HG03064 (cell line): ENCODE results near the gene ARHGAP42.
"Not testable (repeated sequence)": the region's sequence is repeated elsewhere in the genome, so short reads cannot be mapped to it uniquely, and the experiment has no call there.

Experiments used
- ATAC-seq: cut with Tn5 transposase; IDR thresholded peaks from one replicate; pipeline ENCODE4 v1.9.1; 2021; ENCODE audit warnings: low read depth; ENCODE audit not compliant: unreplicated experiment

Gene ARHGAP42

DNA sequence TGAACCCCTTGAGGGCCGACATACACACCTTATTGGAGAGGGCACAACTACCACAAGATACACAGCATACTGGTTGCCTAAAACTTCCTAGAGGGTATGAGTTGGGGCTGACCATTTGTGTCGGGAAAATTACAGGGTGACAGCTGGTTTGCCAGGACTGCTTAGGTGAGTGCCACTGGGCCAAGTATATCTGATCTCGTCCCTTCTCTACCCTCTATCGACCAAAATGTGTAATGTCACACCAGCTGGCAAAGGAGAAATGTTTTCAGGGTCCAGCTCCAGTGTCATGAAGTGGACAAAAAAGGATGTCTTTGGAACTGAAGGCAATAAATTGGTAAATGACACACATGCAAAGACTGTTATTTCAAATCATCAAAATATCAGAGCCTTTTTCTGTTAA lies 316.4 kb downstream of the ARHGAP42 start:
- ATAC-seq, result no peak

DNA sequence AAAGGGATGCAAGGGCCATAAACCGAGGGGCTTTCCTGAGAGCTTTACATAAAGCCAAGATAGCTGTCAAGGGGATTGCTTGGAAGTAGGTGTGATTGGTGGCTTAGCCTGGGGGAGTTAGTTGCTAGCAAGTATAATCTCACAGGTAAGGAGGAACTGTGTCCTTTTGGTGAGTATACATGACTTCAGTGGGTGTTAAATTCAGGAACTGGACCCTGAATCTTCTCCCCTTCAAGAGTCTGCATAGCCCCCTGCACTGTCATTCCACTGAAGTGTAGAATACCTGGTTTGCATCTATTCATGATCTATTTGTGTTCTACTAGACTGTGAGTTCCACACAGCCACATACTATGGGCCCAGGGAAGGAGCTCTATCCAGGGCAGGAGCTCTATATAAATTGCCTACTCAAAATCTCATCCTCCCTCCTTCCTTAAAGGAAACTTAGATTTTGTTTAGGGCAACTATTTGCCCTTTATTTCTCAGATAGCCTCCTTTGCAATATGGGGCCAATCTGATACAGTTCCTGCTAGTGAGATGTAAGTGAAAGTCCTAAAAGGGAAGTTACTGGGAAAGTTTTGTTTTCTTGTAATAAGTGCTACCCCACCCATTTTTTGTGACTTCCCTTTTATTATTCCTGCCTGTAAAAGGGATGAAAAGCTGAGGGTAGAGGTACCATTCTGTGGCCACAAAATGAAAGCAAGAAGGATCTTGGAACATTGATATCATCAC lies 322.0 kb downstream of the ARHGAP42 start:
- ATAC-seq, result no peak

DNA sequence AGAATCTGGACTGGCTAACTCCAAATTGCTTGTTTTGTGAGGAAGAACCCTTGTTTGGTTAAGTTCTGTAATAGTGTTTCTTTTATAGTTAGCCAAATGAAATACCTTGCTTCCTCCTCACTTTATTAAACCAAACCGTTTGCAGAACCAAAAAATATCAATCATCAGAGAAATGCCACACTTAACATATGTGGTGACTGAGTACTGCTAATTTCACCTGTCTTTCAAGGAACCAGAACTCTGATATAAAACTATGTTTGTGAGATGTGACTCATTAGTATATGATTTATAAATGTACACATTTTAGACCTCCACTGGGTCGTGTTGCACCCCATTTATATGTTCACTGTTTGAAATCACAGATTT lies 322.6 kb downstream of the ARHGAP42 start:
- ATAC-seq, result no peak

DNA sequence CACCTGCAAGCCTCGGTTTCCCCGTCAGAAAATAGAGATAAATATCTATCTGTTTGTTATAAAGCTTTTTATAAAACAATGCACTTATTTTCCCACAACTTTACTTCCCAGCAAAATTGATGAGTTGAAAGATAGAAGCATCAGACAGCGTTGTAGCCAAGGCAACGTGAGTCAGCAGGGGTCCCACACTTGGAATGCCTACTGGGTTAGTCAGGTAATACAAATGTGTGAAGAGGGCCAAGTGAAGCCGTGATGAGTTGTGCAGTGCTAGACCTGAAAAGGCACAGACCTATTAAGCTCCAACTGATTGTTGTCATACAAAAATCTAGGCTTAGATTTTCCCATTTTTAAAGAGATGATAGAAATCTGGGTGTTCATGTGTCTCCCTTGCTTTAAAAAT lies 323.8 kb downstream of the ARHGAP42 start:
- ATAC-seq, result no peak

DNA sequence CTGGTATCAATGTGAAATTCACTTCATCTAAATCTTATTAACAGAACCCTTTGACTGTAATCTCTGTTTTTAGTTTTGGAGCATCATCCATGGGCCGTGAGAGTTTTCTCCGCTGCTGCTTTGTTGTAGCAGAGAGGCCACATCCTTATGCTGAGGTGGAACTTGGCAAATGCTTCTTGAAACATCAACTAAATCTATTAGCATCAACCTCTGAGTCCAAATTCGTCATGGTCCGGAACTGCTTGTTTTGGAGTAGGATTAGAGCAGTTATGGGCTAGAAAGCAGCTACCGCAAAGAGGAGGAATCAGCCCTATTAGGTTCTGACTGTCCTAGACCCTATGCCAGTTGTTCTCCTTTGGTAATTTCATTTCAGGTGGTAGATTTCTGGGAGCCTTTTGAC lies 324.8 kb downstream of the ARHGAP42 start:
- ATAC-seq, result no peak

DNA sequence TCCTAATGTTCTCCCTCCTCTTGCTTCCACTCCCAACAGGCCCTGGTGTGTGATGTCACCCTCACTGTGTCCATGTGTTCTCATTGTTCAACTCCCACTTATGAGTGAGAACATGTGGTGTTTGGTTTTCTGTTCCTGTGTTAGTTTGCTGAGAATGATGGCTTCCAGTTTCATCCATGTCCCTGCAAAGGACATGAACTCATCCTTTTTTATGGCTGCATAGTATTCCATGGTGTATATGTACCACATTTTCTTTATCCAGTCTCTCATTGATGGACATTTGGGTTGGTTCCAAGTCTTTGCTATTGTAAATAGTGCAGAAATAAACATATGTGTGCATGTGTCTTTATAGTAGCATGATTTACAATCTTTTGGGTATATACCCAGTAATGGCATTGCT lies 326.6 kb downstream of the ARHGAP42 start:
- ATAC-seq, result not testable (repeated sequence)

DNA sequence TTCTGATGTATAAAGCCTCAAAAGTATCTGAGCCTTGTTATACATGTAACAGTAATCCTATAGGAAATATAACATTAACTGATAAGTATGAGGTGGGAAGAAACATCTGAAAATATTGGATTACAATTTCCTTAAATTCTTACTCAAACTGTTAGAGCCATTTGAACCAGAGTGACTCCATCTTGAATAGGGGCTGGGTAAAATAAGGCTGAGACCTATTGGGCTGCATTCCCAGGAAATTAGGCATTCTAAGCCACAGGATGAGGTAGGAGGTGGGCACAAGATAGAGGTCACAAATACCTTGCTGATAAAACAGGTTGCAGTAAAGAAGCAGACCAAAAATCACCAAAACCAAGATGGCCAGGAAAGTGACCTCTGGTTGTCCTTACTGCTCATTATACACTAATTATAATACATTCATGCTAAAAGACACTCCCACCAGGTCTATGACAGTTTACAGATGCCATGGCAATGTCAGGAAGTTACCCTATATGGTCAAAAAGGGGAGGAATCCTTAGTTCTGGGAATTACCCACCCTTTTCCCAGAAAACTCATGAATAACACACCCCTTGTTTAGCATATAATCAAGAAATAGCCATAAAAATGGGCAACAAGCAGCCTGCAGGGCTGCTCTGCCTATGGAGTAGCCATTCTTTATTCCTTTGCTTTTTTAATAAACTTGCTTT lies 327.7 kb downstream of the ARHGAP42 start:
- no peak for ATAC-seq

DNA sequence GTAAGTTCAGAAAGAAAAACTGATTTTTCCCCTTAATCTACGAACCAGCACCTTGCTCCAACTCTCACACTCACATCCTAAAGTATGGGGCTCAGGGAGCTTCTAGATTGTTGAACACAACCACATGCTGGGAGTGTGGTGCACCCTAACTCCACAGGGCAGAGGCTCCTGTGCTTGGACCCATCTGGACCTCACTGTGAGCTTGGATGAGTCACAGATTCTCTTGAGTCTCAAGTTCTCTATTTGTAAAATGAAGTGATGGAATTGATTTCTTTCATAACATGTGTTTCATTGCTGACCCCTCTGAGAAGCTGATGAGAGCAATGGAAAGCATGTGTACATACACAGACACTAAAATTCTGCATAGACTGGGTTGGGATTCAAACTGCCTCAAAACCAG lies 332.8 kb downstream of the ARHGAP42 start:
- no peak for ATAC-seq

DNA sequence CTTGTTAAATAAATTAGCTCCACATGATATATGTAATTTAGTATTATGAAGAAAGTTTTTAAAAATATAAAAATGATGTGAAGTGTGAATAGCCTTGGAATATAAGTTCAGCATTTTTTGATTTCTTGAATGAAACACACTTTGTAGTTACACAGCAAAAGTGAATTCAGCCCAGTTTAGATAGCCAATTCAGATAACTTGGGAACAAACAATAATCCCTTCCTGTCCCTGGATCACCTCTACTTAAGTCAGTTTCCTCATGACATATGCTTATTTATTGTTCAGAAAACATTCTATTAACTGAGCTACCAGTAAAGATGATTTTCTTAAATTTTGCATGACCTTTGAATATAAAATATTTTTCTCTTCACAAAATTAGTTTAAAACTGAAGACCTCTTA lies 335.2 kb downstream of the ARHGAP42 start:
- ATAC-seq, result no peak

DNA sequence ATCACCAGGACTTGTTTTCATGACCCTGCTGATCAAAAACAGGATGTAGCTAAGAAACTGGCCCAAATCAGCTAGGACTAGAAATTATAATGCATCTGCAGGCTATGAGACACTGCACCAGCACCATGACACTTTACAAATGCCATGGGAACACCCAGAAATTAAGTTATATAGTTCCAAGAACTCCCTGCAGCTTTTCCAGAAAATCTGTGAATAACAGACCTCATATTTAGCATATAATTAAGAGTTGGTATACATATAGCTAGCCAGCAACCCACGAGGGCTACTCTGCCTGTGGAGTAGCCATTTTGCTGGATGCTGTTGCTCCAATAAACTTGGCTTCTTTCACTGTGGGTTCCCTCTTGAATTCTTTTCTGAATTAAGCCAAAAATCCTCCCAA lies 341.6 kb downstream of the ARHGAP42 start:
- ATAC-seq, result no peak

DNA sequence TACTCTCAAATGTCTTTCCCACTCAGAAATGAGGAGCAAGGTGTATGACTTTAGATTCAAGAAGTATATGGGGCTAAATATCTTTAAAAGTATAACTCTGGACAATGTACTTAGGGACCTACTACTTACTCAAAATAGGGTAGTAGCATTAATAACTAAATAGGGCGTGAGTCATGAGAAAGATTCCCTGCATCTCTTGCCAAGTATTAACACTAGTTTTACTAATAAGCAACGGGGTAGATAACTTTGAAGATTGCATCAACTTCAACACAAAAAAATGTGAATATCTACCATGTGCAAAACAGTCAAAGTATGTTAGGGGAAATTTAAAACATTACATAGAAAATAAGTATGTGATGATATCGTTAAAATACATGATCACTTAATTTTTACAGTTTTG lies 342.9 kb downstream of the ARHGAP42 start:
- no peak for ATAC-seq

DNA sequence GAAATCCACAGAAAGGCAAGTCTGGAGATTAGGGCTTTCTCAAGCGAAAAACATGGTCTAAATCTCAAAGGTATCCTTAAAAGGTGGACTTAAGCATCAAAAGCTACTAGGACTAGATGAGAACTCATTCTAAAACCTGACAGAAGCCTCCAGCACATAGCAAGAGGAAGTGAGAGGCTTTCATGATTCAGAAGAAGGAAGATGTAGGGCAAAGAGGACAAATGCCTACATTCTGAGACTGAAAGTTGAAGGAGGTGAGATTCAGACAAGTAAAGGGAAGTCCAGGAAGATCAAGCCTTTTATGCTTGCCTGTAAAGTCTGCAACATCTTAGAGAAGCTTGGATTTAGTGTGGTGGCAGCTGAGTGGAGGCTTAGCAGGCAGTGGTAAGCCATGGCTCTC lies 343.6 kb downstream of the ARHGAP42 start:
- ATAC-seq, result no peak

DNA sequence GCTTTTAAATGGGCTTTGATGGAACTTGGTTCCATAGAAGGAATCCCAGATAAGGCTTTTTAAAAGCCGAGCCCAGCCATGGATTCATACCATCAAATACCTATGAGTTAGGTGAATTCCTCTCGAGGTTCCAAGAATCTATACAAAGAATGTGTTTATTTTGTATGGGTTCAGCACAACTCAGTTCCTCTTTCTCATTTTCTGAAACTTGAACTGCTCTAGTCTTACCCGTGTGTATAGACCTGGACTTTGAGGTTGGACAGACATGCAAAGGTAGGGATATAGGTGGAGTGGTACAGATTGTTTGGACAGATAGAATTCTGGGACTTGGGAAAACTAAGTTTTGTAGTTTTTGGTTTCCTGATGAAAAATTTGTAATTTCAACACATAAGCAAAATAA lies 344.6 kb downstream of the ARHGAP42 start:
- no peak for ATAC-seq

DNA sequence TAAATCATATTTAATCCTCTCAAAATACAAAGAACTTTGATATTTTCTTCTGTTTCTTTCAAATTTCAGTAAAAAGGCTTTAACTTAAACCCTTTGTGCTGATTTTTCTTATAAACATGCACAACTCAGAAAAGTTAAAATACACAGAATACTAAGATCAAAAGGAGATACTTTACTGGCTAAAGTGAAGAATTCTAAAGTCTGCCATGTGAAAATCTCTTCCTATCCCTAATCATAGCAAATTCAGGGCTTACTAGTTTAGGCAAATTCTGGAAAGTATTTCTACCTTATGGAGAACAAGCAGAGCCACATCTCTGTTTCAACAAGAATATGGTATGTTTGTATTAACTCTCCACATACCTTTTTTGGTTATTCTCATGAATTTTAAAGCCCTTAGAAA lies 345.9 kb downstream of the ARHGAP42 start:
- ATAC-seq, result no peak

DNA sequence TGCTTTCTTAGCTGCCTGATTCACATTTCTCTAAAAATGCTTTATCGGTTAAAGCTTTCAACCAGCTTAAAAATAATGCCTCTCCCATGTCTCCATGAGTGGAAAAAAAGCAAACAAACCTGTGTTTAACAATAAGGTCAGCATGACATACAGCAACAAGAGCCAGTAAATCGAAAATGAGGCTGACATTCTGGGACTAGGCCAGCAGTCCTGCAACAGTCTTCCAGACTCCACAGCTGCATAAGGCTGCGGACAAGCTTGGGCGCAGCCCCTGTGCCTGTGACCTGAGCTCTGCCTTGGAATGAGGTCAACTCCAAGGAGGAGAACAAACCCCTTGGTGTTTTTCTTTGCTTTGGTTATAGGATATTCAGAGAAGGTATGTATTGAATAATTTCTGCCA lies 347.0 kb downstream of the ARHGAP42 start:
- no peak for ATAC-seq

DNA sequence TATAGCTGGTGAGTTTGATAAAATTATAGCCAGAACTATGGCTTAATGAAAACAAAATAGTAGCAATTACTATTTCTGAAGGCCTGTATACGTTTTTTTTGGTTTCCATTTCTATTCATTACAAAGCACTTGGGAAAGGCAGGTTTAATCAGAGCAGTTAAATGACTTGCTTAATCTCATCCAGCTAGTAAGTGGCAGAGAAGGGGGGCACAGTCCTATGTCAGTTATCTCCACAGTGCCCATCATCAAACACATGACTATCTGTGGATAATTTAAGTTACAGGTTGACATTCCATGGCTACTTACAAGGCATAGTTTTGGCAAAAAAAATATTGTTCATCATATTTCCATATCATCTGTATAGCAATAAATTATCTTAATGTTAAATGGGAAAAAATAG lies 348.8 kb downstream of the ARHGAP42 start:
- no peak for ATAC-seq
